ENCODE data around the gene SUN5.
"Not testable (repeated sequence)": the region's sequence is repeated elsewhere in the genome, so short reads cannot be mapped to it uniquely, and the experiment has no call there.

Gene SUN5

GRCh38 chr20:33004141-33004751, at the start of gene SUN5:
TSS of gene SUN5 (minus strand) at chr20:33004433. CDS start at chr20:33004340, 93 bp downstream.
- DNase-seq: no peak

- no peak for DNase-seq
Measured at GRCh38 chr20:33053291-33054106, 49.3 kb upstream of the SUN5 start, which contains the start of gene BPIFB3. TSS of gene BPIFB3 (plus strand) at chr20:33053903. CDS start at chr20:33055436, 1,533 bp downstream.

- DNase-seq: no peak
Measured at GRCh38 chr20:33051333-33051732, 47.1 kb upstream of the SUN5 start.

- no peak for DNase-seq
Measured at GRCh38 chr20:33046412-33046811, 42.2 kb upstream of the SUN5 start.

- DNase-seq: not testable (repeated sequence)
Measured at GRCh38 chr20:33045129-33045721, 41.0 kb upstream of the SUN5 start.

- no peak for DNase-seq
Measured at GRCh38 chr20:33043731-33044181, 39.5 kb upstream of the SUN5 start.

- DNase-seq: no peak
Measured at GRCh38 chr20:33042983-33043730, 38.9 kb upstream of the SUN5 start.

GRCh38 chr20:33042430-33042829, 38.2 kb upstream of the SUN5 start:
- no peak for DNase-seq

GRCh38 chr20:33038243-33038642, 34.0 kb upstream of the SUN5 start:
- DNase-seq: no peak

GRCh38 chr20:33037456-33037855, 33.2 kb upstream of the SUN5 start:
- DNase-seq: no peak

- DNase-seq: no peak
Measured at GRCh38 chr20:33034901-33035492, 30.8 kb upstream of the SUN5 start.

- no peak for DNase-seq
Measured at GRCh38 chr20:33034115-33034514, 29.9 kb upstream of the SUN5 start.

GRCh38 chr20:33033381-33033780, 29.1 kb upstream of the SUN5 start:
- no peak for DNase-seq

- DNase-seq: no peak
Measured at GRCh38 chr20:33032555-33032954, 28.3 kb upstream of the SUN5 start.

- no peak for DNase-seq
Measured at GRCh38 chr20:33031531-33031930, 27.3 kb upstream of the SUN5 start, which contains the start of gene BPIFB6. TSS of gene BPIFB6 (plus strand) at chr20:33031648. CDS start at chr20:33031648, 0 bp downstream.

- no peak for DNase-seq
Measured at GRCh38 chr20:33030569-33030968, 26.3 kb upstream of the SUN5 start.

GRCh38 chr20:33030076-33030475, 25.8 kb upstream of the SUN5 start:
- no peak for DNase-seq

GRCh38 chr20:33028875-33029274, 24.6 kb upstream of the SUN5 start:
- DNase-seq: no peak

- no peak for DNase-seq
Measured at GRCh38 chr20:33027769-33028751, 23.8 kb upstream of the SUN5 start.

GRCh38 chr20:33026779-33027759, 22.8 kb upstream of the SUN5 start:
- no peak for DNase-seq
